ENCODE data around the gene KCNN3.

The KCNN3 gene

GRCh38 chr1:154906621-154907081 lies 36.6 kb upstream of the KCNN3 start:
- TF ChIP-seq CTCF (IDR thresholded peaks at IDR 0.05; ENCODE audit: insufficient read depth, low read length) (no peak), REST (IDR thresholded peaks at IDR 0.05; ENCODE audit: insufficient replicate concordance, low read depth) (no peak), GABPA (IDR thresholded peaks at IDR 0.05; ENCODE audit: low read depth) (no peak), SPI1 (IDR thresholded peaks at IDR 0.05; ENCODE audit: borderline replicate concordance, low read depth) (no peak), POLR2AphosphoS5 (IDR thresholded peaks at IDR 0.05; ENCODE audit: low read depth) (no peak)
- DNase-seq (ENCODE audit: low read depth in 1 of 2, low spot score in 1 of 2) = peak; percentile 11 to 16
- Histone ChIP-seq H3K4me3 (replicated peaks; ENCODE audit: insufficient read depth, low read length) (no peak overlapping the region), H3K27me3 (ENCODE audit: insufficient read depth, poor library complexity, severe bottlenecking) (peaks cover 2% of the 10 kb centered on the region), H3K27ac (replicated peaks) (no peak overlapping the region)

GRCh38 chr1:154902938-154903566 lies 33.0 kb upstream of the KCNN3 start:
- Histone ChIP-seq H3K4me3 (replicated peaks; ENCODE audit: insufficient read depth, low read length) (no peak overlapping the region), H3K27me3 (ENCODE audit: insufficient read depth, poor library complexity, severe bottlenecking) (peaks cover 2% of the 10 kb centered on the region), H3K27ac (replicated peaks) (no peak overlapping the region)
- no peak for DNase-seq (ENCODE audit: low read depth in 1 of 2, low spot score in 1 of 2)
- TF ChIP-seq CTCF (IDR thresholded peaks at IDR 0.05; ENCODE audit: insufficient read depth, low read length) (no peak), REST (IDR thresholded peaks at IDR 0.05; ENCODE audit: insufficient replicate concordance, low read depth) (no peak)

- H3K27ac ChIP-seq (replicated peaks) = no peak overlapping the region
- H3K4me3 ChIP-seq (replicated peaks; ENCODE audit: insufficient read depth, low read length) = no peak overlapping the region
- DNase-seq (ENCODE audit: low read depth in 1 of 2, low spot score in 1 of 2) = no peak
- H3K27me3 ChIP-seq (ENCODE audit: insufficient read depth, poor library complexity, severe bottlenecking) = no peaks in the 10 kb centered on the region
- no peak for TF ChIP-seq CTCF (IDR thresholded peaks at IDR 0.05; ENCODE audit: insufficient read depth, low read length)
- TF ChIP-seq POLR2AphosphoS5 (IDR thresholded peaks at IDR 0.05; ENCODE audit: low read depth) = no peak
- no peak for TF ChIP-seq REST (IDR thresholded peaks at IDR 0.05; ENCODE audit: insufficient replicate concordance, low read depth)
- TF ChIP-seq SPI1 (IDR thresholded peaks at IDR 0.05; ENCODE audit: borderline replicate concordance, low read depth) = no peak
- TF ChIP-seq GABPA (IDR thresholded peaks at IDR 0.05; ENCODE audit: low read depth) = no peak
Measured at GRCh38 chr1:154901591-154901990, 31.5 kb upstream of the KCNN3 start.
